HepG2 (cell line): ENCODE measurements around the gene RAB11FIP5. TPM values are rescaled to one million over a fixed set of nuclear protein-coding genes. Genes with fewer than 3 reads are reported as not detected.
A peak's percentile ranks its signal among the peaks of the same experiment; 100 is the strongest.

Experiments
- ARNTL ChIP-seq: sonication (generic); formaldehyde crosslinking; IDR thresholded peaks from 2 replicates; pipeline ENCODE4 v1.4.0; 2020; ENCODE audit warnings: mild to moderate bottlenecking, missing genetic modification reagents
- ATM ChIP-seq: fragments of 450-650 bp; IDR thresholded peaks from 2 replicates; pipeline ENCODE4 v1.7.1; 2017; ENCODE audit warnings: mild to moderate bottlenecking, borderline replicate concordance
- CEBPZ ChIP-seq: IDR thresholded peaks from 2 replicates; pipeline ENCODE4 v1.6.1; 2012; ENCODE audit warnings: low read length, improper control_type of control experiment
- KAT8 ChIP-seq: IDR thresholded peaks from 2 replicates; pipeline ENCODE4 v1.6.1; 2016; ENCODE audit warnings: missing genetic modification reagents, missing compliant biosample characterization
- KLF13 ChIP-seq: sonication (generic); formaldehyde crosslinking; IDR thresholded peaks from 2 replicates; pipeline ENCODE4 v1.4.0; 2020; ENCODE audit warnings: mild to moderate bottlenecking, missing genetic modification reagents
- LCORL ChIP-seq, 2 experiments: fragments of 450-650 bp in 1 of 2; sonication (generic) in 1 of 2; formaldehyde crosslinking in 1 of 2; IDR thresholded peaks; 2 replicates each; pipeline versions ENCODE4 v1.5.0 to v1.6.1; 2017 to 2020; ENCODE audit warnings: antibody characterized with exemption in 1 of 2, missing genetic modification reagents in 1 of 2
- MED13 ChIP-seq: sonication (generic); formaldehyde crosslinking; IDR thresholded peaks from 2 replicates; pipeline ENCODE4 v1.5.0; 2020; ENCODE audit warnings: missing genetic modification reagents
- NR2F6 ChIP-seq, 2 experiments: IDR thresholded peaks; 2 replicates each; pipeline ENCODE4 v1.6.1; 2016; ENCODE audit warnings: antibody characterized with exemption in 1 of 2, mild to moderate bottlenecking in 1 of 2
- PHB2 ChIP-seq: fragments of 450-650 bp; IDR thresholded peaks from 2 replicates; pipeline ENCODE4 v1.6.1; 2018; ENCODE audit not compliant: partially characterized antibody
- PRDM10 ChIP-seq: sonication (generic); formaldehyde crosslinking; IDR thresholded peaks from 2 replicates; pipeline ENCODE4 v1.4.0; 2020; ENCODE audit warnings: low read depth, missing genetic modification reagents
- STAT5B ChIP-seq: sonication (generic); formaldehyde crosslinking; IDR thresholded peaks from 2 replicates; pipeline ENCODE4 v1.4.0; 2020; ENCODE audit warnings: missing genetic modification reagents
- ZFP91 ChIP-seq: sonication (generic); formaldehyde crosslinking; IDR thresholded peaks from 2 replicates; pipeline ENCODE4 v1.9.0; 2022; ENCODE audit warnings: missing genetic modification reagents, mild to moderate bottlenecking, borderline replicate concordance
- ZFYVE20 ChIP-seq: sonication (generic); formaldehyde crosslinking; IDR thresholded peaks from 2 replicates; pipeline ENCODE4 v1.8.0; 2023; ENCODE audit warnings: low read depth, mild to moderate bottlenecking, moderate library complexity, missing genetic modification reagents, borderline replicate concordance
- ZNF253 ChIP-seq: sonication (generic); formaldehyde crosslinking; IDR thresholded peaks from 2 replicates; pipeline ENCODE4 v1.8.0; 2022; ENCODE audit warnings: mild to moderate bottlenecking, missing genetic modification reagents, borderline replicate concordance
- ZNF343 ChIP-seq: sonication (generic); formaldehyde crosslinking; IDR thresholded peaks from 2 replicates; pipeline ENCODE4 v1.4.0; 2020; ENCODE audit warnings: mild to moderate bottlenecking, missing genetic modification reagents
- ZNF577 ChIP-seq: sonication (generic); formaldehyde crosslinking; IDR thresholded peaks from 2 replicates; pipeline ENCODE4 v1.4.0; 2020; ENCODE audit warnings: mild to moderate bottlenecking, low read depth, missing genetic modification reagents, borderline replicate concordance
- ZNF616 ChIP-seq: sonication (generic); formaldehyde crosslinking; IDR thresholded peaks from 2 replicates; pipeline ENCODE4 v1.5.0; 2020; ENCODE audit warnings: low read depth, mild to moderate bottlenecking, missing genetic modification reagents
- ZNF761 ChIP-seq: sonication (generic); formaldehyde crosslinking; conservative IDR thresholded peaks from 2 replicates; pipeline ENCODE4 v1.4.0; 2020; ENCODE audit warnings: mild to moderate bottlenecking, missing genetic modification reagents
- ZNF792 ChIP-seq: IDR thresholded peaks from 2 replicates; pipeline ENCODE4 v1.6.1; 2016
- polyA plus RNA-seq, 8 experiments: library from polyadenylated mRNA; depleted of rRNA in 3 of 8; stranded (reverse) in 7 of 8; unstranded in 1 of 8; fragments of >200 nt; fragmentation: Illumina TruSeq in 4 of 8; extraction: Trizol in 4 of 8; gene quantifications; 2 replicates each; pipeline versions ENCODE4 v1.2.1 to v1.2.3, GENCODE V29; 2011 to 2016; ENCODE audit warnings: low read depth in 4 of 8, missing spikeins in 1 of 8, mixed read lengths in 1 of 8; ENCODE audit not compliant: insufficient read depth in 1 of 8
- total RNA-seq, 5 experiments: library from RNA; depleted of rRNA; stranded (reverse); fragments of >200 nt; fragmentation: Illumina TruSeq; extraction: Trizol; gene quantifications; 2 replicates each; pipeline ENCODE4 v1.2.3, GENCODE V29; 2016; ENCODE audit warnings: low read depth in 1 of 5
- TF ChIP-seq, protein P1 (sequence below): sonication (generic); formaldehyde crosslinking; IDR thresholded peaks from 2 replicates; pipeline ENCODE4 v1.4.0; 2020; ENCODE audit warnings: mild to moderate bottlenecking, missing genetic modification reagents

RAB11FIP5 gene
- total and polyA plus RNA-seq, 2 of the 13 experiments (the other 11 are each of a cell fraction or from before 2014, with no cell fraction given) = 9.4 to 22.9 TPM

GRCh38 chr2:73112026-73112912 is 479 bp downstream of the RAB11FIP5 start (continued):
- TF ChIP-seq ZFP91 (CRISPR knock-in tag) = peak; percentile 26
- peak; percentile 90 for TF ChIP-seq ZFYVE20
- no peak for TF ChIP-seq MED13 (CRISPR knock-in tag)
- TF ChIP-seq ZNF616 (CRISPR knock-in tag) = peak; percentile 97
- no peak for TF ChIP-seq PHB2
- no peak for TF ChIP-seq PRDM10 (CRISPR knock-in tag)
- TF ChIP-seq ZNF761 (CRISPR knock-in tag) = peak; percentile 77; the same call in 1 of the 2 replicates
- TF ChIP-seq ZNF577 = no peak
- TF ChIP-seq, protein P1, sequence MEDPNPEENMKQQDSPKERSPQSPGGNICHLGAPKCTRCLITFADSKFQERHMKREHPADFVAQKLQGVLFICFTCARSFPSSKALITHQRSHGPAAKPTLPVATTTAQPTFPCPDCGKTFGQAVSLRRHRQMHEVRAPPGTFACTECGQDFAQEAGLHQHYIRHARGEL (CRISPR knock-in tag) = no peak
- TF ChIP-seq ZNF343 = no peak; the same call in 1 of the 2 replicates
- no peak for TF ChIP-seq ARNTL (CRISPR knock-in tag)
- peak; percentile 97; the same call in 1 of the 2 replicates for TF ChIP-seq ZNF253
- TF ChIP-seq CEBPZ = no peak
- no peak for TF ChIP-seq LCORL (IDR thresholded peaks at IDR 0.05)
- no peak for TF ChIP-seq LCORL (CRISPR knock-in tag; IDR thresholded peaks at IDR 0.05)
- TF ChIP-seq ATM = no peak
- TF ChIP-seq KLF13 = peak; percentile 6; the same call in 1 of the 2 replicates
- no peak for TF ChIP-seq ZNF792 (CRISPR knock-in tag)
- TF ChIP-seq KAT8 (CRISPR knock-in tag) = no peak; the same call in 1 of the 2 replicates
- TF ChIP-seq NR2F6 (IDR thresholded peaks at IDR 0.05) = no peak
- no peak for TF ChIP-seq NR2F6 (CRISPR knock-in tag; IDR thresholded peaks at IDR 0.05)
- TF ChIP-seq STAT5B (CRISPR knock-in tag) = no peak
